IMR-90 (cell line): Measurements from ENCODE around the gene PIP5K1A.

Source experiments
- BHLHE40 ChIP-seq: fragments of 150-350 bp; IDR thresholded peaks from 2 replicates; pipeline ENCODE4 v1.6.1; 2016; ENCODE audit warnings: mild to moderate bottlenecking, low read depth, low read length
- CEBPB ChIP-seq: IDR thresholded peaks from 2 replicates; pipeline ENCODE4 v1.6.1; 2012; ENCODE audit warnings: low read depth, low read length, improper control_type of control experiment
- POLR2A ChIP-seq: IDR thresholded peaks from 2 replicates; pipeline ENCODE4 v1.6.1; 2012; ENCODE audit warnings: mild to moderate bottlenecking, low read depth, low read length
- TF ChIP-seq, protein P1 (sequence below): conservative IDR thresholded peaks from 2 replicates; pipeline ENCODE4 v1.5.1; 2012; ENCODE audit warnings: mild to moderate bottlenecking, low read depth, low read length, improper control_type of control experiment

DNA sequence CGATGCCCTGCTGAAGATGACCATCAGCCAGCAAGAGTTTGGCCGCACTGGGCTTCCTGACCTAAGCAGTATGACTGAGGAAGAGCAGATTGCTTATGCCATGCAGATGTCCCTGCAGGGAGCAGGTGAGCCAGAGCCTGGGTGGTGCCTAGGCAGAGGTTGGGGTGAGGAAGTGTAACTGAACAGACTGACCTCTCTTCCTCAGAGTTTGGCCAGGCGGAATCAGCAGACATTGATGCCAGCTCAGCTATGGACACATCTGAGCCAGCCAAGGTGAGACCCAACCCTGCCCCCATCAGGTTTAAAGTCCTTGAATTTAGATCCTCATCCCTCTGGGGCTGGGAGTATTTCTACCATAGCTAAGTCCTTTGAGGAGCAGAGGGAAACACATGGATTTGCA is 68.0 kb downstream of the PIP5K1A start:
- TF ChIP-seq CEBPB (no peak), POLR2A (no peak), BHLHE40 (no peak)
- TF ChIP-seq, protein P1, sequence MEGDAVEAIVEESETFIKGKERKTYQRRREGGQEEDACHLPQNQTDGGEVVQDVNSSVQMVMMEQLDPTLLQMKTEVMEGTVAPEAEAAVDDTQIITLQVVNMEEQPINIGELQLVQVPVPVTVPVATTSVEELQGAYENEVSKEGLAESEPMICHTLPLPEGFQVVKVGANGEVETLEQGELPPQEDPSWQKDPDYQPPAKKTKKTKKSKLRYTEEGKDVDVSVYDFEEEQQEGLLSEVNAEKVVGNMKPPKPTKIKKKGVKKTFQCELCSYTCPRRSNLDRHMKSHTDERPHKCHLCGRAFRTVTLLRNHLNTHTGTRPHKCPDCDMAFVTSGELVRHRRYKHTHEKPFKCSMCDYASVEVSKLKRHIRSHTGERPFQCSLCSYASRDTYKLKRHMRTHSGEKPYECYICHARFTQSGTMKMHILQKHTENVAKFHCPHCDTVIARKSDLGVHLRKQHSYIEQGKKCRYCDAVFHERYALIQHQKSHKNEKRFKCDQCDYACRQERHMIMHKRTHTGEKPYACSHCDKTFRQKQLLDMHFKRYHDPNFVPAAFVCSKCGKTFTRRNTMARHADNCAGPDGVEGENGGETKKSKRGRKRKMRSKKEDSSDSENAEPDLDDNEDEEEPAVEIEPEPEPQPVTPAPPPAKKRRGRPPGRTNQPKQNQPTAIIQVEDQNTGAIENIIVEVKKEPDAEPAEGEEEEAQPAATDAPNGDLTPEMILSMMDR: no peak
